HepG2 (cell line): ENCODE measurements around the gene PHRF1. TPM values are rescaled to one million over a fixed set of nuclear protein-coding genes. Genes with fewer than 3 reads are reported as not detected.

Experiments
- AFF4 ChIP-seq: sonication (generic); formaldehyde crosslinking; IDR thresholded peaks from 2 replicates; pipeline ENCODE4 v1.4.0; 2020; ENCODE audit warnings: missing genetic modification reagents
- AGO2 ChIP-seq: fragments of 200-400 bp; formaldehyde crosslinking; optimal IDR thresholded peaks from 2 replicates; pipeline ENCODE3; 2017; ENCODE audit warnings: mild to moderate bottlenecking, low read depth, low read length, moderate library complexity
- CREBL2 ChIP-seq: sonication (generic); formaldehyde crosslinking; IDR thresholded peaks from 2 replicates; pipeline ENCODE4 v1.8.1; 2023; ENCODE audit warnings: missing genetic modification reagents, mild to moderate bottlenecking, borderline replicate concordance
- EHMT2 ChIP-seq: fragments of 200-600 bp; sonication (generic); IDR thresholded peaks from 2 replicates; pipeline ENCODE4 v1.7.0; 2017; ENCODE audit warnings: antibody characterized with exemption, low read depth, low read length, borderline replicate concordance
- ETV6 ChIP-seq: sonication (generic); formaldehyde crosslinking; conservative IDR thresholded peaks from 2 replicates; pipeline ENCODE4 v1.4.0; 2020; ENCODE audit warnings: missing genetic modification reagents
- NFE2 ChIP-seq: sonication (generic); formaldehyde crosslinking; IDR thresholded peaks from 2 replicates; pipeline ENCODE4 v1.4.0; 2020; ENCODE audit warnings: missing genetic modification reagents
- NPAS2 ChIP-seq: sonication (generic); formaldehyde crosslinking; IDR thresholded peaks from 2 replicates; pipeline ENCODE4 v1.8.0; 2022; ENCODE audit warnings: mild to moderate bottlenecking, missing genetic modification reagents, borderline replicate concordance
- PHF20 ChIP-seq: sonication (generic); formaldehyde crosslinking; IDR thresholded peaks from 2 replicates; pipeline ENCODE4 v1.5.0; 2020; ENCODE audit warnings: mild to moderate bottlenecking, missing genetic modification reagents
- SMAD9 ChIP-seq: sonication (generic); formaldehyde crosslinking; IDR thresholded peaks from 2 replicates; pipeline ENCODE4 v1.5.1; 2020; ENCODE audit warnings: mild to moderate bottlenecking, missing genetic modification reagents
- ZFX ChIP-seq: sonication (generic); formaldehyde crosslinking; IDR thresholded peaks from 2 replicates; pipeline ENCODE4 v1.4.0; 2020; ENCODE audit warnings: mild to moderate bottlenecking, low read depth, missing genetic modification reagents, moderate library complexity
- ZNF138 ChIP-seq: sonication (generic); formaldehyde crosslinking; IDR thresholded peaks from 2 replicates; pipeline ENCODE4 v1.5.0; 2020; ENCODE audit warnings: mild to moderate bottlenecking, low read depth, missing genetic modification reagents
- ZNF296 ChIP-seq: sonication (generic); formaldehyde crosslinking; conservative IDR thresholded peaks from 2 replicates; pipeline ENCODE4 v1.5.0; 2020; ENCODE audit warnings: mild to moderate bottlenecking, missing genetic modification reagents
- ZNF354B ChIP-seq: sonication (generic); formaldehyde crosslinking; IDR thresholded peaks from 2 replicates; pipeline ENCODE4 v1.8.0; 2022; ENCODE audit warnings: mild to moderate bottlenecking, missing genetic modification reagents
- ZNF574 ChIP-seq: sonication (generic); formaldehyde crosslinking; IDR thresholded peaks from 2 replicates; pipeline ENCODE4 v1.4.0; 2020; ENCODE audit warnings: missing genetic modification reagents
- ZNF7 ChIP-seq: IDR thresholded peaks from 2 replicates; pipeline ENCODE4 v1.6.1; 2016; ENCODE audit warnings: missing biosample characterization, missing genetic modification reagents
- polyA plus RNA-seq, 8 experiments: library from polyadenylated mRNA; depleted of rRNA in 3 of 8; stranded (reverse) in 7 of 8; unstranded in 1 of 8; fragments of >200 nt; fragmentation: Illumina TruSeq in 4 of 8; extraction: Trizol in 4 of 8; gene quantifications; 2 replicates each; pipeline versions ENCODE4 v1.2.1 to v1.2.3, GENCODE V29; 2011 to 2016; ENCODE audit warnings: low read depth in 4 of 8, missing spikeins in 1 of 8, mixed read lengths in 1 of 8; ENCODE audit not compliant: insufficient read depth in 1 of 8
- total RNA-seq, 5 experiments: library from RNA; depleted of rRNA; stranded (reverse); fragments of >200 nt; fragmentation: Illumina TruSeq; extraction: Trizol; gene quantifications; 2 replicates each; pipeline ENCODE4 v1.2.3, GENCODE V29; 2016; ENCODE audit warnings: low read depth in 1 of 5
- TF ChIP-seq, protein P1 (sequence below): sonication (generic); formaldehyde crosslinking; IDR thresholded peaks from 2 replicates; pipeline ENCODE4 v1.9.0; 2021; ENCODE audit warnings: missing genetic modification reagents, mild to moderate bottlenecking, borderline replicate concordance
- TF ChIP-seq, protein P2 (sequence below): IDR thresholded peaks from 2 replicates; pipeline ENCODE4 v1.4.0; 2020; ENCODE audit warnings: mild to moderate bottlenecking, missing genetic modification reagents

PHRF1 gene
- total and polyA plus RNA-seq, 2 of the 13 experiments (the other 11 are each of a cell fraction or from before 2014, with no cell fraction given): 8.2 to 16.7 TPM

GRCh38 chr11:554428-555226 lies 21.6 kb upstream of the PHRF1 start (continued):
- no peak for TF ChIP-seq PHF20
- no peak for TF ChIP-seq ZNF296 (CRISPR knock-in tag)
- no peak for TF ChIP-seq AGO2
- TF ChIP-seq NPAS2: no peak
- TF ChIP-seq ZNF7 (CRISPR knock-in tag): no peak
- TF ChIP-seq, protein P1, sequence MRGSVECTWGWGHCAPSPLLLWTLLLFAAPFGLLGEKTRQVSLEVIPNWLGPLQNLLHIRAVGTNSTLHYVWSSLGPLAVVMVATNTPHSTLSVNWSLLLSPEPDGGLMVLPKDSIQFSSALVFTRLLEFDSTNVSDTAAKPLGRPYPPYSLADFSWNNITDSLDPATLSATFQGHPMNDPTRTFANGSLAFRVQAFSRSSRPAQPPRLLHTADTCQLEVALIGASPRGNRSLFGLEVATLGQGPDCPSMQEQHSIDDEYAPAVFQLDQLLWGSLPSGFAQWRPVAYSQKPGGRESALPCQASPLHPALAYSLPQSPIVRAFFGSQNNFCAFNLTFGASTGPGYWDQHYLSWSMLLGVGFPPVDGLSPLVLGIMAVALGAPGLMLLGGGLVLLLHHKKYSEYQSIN (CRISPR knock-in tag): no peak
- no peak for TF ChIP-seq EHMT2
- TF ChIP-seq CREBL2: no peak
- no peak for TF ChIP-seq ZNF138
- no peak for TF ChIP-seq ETV6 (CRISPR knock-in tag)
- no peak for TF ChIP-seq NFE2
- peak; percentile 30; the same call in 1 of the 2 replicates for TF ChIP-seq ZNF574 (CRISPR knock-in tag)
- TF ChIP-seq, protein P2, sequence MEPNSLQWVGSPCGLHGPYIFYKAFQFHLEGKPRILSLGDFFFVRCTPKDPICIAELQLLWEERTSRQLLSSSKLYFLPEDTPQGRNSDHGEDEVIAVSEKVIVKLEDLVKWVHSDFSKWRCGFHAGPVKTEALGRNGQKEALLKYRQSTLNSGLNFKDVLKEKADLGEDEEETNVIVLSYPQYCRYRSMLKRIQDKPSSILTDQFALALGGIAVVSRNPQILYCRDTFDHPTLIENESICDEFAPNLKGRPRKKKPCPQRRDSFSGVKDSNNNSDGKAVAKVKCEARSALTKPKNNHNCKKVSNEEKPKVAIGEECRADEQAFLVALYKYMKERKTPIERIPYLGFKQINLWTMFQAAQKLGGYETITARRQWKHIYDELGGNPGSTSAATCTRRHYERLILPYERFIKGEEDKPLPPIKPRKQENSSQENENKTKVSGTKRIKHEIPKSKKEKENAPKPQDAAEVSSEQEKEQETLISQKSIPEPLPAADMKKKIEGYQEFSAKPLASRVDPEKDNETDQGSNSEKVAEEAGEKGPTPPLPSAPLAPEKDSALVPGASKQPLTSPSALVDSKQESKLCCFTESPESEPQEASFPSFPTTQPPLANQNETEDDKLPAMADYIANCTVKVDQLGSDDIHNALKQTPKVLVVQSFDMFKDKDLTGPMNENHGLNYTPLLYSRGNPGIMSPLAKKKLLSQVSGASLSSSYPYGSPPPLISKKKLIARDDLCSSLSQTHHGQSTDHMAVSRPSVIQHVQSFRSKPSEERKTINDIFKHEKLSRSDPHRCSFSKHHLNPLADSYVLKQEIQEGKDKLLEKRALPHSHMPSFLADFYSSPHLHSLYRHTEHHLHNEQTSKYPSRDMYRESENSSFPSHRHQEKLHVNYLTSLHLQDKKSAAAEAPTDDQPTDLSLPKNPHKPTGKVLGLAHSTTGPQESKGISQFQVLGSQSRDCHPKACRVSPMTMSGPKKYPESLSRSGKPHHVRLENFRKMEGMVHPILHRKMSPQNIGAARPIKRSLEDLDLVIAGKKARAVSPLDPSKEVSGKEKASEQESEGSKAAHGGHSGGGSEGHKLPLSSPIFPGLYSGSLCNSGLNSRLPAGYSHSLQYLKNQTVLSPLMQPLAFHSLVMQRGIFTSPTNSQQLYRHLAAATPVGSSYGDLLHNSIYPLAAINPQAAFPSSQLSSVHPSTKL: no peak
- TF ChIP-seq ZNF354B (CRISPR knock-in tag): no peak
- TF ChIP-seq ZFX (CRISPR knock-in tag): peak; percentile 27; the same call in 1 of the 2 replicates
- no peak for TF ChIP-seq SMAD9 (CRISPR knock-in tag)
- TF ChIP-seq AFF4: no peak
